NK-92 (cell line): ENCODE data around the gene MBD3L5.
"Not testable (repeated sequence)": the region's sequence is repeated elsewhere in the genome, so short reads cannot be mapped to it uniquely, and the experiment has no call there.

ENCODE experiments used
- DNase-seq: peaks from one replicate; lab custom pipeline; 2025; ENCODE audit not compliant: unreplicated experiment; lab: John Stamatoyannopoulos, UW

Gene MBD3L5

DNA sequence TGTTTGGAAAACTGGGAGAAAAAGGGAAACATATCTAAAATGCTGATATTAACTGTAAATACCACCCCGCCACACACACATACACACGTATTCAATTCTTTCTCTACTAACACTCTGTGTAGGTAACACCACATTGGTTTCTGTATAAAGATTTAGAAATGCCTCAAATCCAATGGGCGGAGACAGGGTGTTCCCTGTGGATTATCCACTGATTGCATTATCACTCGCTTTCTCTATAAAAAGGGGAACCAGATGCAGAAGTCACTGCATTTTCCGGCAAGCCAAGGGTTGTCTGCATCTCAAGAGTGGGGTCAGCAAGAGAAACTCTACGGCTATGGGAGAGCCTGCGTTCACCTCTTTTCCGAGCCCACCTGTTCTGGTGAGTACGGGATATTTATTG is at the start of gene MBD3L5:
Gene MBD3L5 (plus strand): TSS at position 301 of the 400 bp plus-strand sequence. CDS start 34 bp downstream, at position 335.
- not testable (repeated sequence) for DNase-seq

DNA sequence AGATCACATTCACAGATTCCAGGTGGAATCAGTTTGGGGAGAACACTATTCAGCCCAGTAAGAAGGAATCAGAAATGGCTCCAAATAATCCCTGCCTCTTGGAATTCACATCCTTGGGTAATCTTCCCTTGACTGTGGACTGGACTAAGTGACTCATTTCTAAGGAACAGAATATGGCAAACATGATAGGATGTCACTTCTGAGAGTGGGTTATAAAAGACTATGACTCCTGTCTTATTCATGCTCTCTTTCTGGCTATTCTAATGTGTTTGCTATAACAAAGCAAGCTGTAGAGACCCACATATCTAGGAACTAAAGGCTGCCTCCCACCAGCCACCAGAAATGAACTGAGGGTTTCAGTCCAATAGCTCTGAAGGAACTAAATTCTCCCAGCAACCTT is 46.9 kb upstream of the MBD3L5 start:
- DNase-seq = no peak

DNA sequence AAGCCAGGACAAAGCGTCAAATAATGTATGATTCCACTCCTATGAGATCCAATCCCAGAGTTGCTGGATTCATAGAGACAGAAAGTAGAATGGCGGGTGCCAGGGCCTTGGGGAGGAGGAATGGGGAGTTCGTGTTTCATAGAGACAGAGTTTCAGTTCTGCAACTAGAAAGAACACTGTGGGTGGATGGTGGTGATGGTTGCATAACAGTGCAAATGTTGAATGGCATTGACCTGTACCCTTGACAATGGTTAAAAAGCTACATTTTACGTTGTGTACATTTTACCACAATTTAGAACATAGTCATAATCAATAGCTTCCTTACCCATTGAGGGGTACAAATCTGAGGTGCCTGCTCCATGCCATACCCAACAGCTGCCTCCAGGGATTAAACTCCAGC is 42.5 kb upstream of the MBD3L5 start:
- DNase-seq = no peak

DNA sequence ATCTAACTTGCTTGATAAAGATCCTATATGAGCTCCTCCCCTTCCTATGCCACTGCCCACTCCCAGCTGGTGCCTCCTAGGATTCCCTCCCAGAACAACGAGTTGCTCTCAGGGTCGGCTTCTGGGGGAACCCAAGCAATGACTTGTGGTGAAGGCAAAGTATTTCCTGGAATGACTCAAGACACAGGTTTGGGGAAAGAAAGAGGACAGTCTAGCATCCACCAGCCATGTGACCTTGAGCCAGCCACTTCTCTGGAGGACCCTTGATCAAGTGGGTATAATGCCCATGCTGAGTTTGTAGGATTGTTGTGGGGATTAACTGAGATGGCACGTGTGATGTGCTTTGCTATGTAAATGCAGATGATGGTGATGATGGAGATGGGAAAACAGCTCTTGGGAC is 42.1 kb upstream of the MBD3L5 start:
- DNase-seq = no peak

DNA sequence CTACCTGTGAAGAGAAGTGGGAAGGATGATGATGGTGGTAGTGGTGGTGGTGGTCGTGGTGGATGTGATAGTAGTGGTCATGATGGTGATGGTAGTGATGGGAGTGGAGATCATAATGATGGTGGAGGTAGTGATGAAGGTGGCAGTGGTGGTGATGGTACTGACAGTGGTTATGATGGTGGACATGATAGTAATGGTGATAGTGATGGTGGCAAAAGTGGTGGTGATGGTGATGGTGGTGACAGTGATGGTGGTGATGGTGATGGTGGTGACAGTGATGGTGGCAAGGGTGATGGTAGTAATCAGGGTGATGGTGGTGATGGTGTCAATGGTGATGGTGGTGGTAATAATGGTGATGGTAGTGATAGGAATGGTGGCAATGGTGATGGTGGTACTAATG is 35.3 kb upstream of the MBD3L5 start:
- no peak for DNase-seq

DNA sequence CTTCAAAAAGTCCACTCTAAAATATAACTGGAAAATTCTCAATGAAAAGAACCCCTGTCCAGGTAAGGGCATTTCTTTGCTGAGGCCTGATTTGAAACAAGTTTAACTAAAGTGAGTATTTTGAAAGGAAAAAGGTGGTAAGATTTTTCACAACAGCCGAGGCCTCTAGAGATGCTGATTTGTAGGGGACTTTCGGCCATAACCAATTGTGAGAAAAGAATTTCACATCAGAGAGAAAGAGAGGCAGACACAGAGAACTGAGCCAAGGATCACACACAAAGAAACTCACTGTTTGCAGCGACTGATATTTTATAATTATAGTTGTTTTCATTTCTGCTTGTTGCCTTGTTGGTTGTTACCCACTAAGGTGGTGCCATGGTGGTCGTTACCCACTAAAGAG is 33.6 kb upstream of the MBD3L5 start:
- no peak for DNase-seq

DNA sequence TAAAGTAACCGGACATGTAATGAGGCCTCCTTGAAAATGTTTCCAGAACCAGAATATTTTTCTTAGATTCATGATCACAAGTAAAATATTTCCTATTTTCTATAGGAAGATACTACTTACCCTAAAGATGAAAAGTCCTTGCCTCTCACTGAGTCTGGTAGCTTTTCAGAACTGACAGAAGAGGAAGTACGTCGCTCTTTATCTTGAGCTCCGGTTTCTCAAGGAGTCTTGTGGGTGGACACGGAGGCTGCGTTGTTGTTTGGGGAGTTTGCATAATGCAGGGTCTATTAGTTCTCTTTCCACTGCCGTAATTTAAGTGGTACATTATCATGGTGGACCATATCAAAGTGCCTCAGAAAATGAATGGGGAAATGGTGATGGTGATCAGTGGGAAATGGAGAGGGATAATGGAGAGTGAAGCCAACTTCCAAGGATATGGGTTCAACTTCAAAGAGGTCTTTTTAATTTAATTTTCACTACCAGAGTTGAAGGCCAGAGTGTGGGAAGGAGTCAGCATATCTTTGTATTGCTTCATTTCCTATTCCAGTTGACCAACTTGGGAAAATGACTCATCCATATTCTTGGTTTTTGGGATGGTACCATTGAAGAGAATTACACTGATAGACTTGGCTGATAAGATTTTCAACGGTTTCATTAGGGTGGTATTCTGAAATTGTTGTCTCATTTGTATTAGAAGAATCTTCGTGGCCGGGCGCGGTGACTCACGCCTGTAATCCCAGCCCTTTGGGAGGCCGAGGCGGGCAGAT is 32.5 kb upstream of the MBD3L5 start:
- no peak for DNase-seq

DNA sequence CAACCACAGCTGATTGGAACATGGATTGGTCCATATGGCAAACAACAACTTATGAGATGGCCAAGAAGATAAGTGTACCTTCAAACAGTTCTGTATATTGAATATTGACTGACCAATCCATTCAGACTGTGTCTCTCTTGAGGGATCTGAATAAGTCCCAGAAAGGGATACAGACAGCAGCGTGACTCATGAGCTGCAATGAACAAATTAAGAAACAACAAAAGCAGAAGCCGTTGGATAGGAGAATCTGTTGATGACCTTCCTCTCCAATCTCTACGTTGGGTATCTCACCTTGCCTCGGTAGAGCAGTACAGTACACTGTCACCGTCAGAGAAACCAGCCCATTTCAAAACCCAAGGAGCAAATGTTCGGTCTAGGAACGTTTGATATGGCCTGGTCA is 30.4 kb upstream of the MBD3L5 start:
- DNase-seq = no peak

DNA sequence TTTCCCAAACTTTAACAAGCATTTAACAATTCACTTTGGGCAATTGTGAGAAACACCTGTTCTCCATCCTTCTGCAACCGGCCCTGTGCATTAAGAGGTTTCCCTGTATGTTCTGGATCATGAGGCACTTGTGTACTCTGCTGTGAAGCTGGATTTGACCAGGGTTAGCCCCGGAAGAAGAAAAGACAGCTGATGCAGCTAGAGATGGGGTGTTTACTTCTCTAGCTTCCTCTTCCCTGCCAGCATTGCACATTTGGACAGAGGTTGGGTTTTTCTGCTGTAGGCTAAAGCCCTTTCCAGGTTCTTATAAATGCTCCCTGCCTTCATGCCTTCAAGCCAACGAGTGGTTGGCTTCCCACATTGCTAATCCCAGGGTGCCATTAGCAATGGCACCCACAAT is 30.0 kb upstream of the MBD3L5 start:
- no peak for DNase-seq

DNA sequence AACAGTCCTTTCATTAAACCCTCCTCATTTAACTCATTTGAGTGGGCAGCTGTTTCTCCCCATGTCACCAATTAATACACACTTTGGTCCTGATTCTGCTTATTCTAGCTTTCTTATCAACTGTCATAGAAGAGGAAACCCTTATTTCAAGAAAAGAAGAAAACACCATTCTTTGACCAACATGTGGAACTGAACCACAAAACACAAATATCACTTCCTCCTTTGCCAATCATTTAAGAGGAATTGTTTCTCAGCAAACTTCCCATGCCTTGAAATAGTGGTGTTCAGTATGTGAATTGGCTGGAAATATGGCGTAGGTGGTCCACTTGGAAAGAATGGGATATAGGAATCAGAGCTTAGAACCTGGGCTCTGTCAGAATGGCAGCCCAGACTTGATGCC is 29.6 kb upstream of the MBD3L5 start:
- DNase-seq = no peak

DNA sequence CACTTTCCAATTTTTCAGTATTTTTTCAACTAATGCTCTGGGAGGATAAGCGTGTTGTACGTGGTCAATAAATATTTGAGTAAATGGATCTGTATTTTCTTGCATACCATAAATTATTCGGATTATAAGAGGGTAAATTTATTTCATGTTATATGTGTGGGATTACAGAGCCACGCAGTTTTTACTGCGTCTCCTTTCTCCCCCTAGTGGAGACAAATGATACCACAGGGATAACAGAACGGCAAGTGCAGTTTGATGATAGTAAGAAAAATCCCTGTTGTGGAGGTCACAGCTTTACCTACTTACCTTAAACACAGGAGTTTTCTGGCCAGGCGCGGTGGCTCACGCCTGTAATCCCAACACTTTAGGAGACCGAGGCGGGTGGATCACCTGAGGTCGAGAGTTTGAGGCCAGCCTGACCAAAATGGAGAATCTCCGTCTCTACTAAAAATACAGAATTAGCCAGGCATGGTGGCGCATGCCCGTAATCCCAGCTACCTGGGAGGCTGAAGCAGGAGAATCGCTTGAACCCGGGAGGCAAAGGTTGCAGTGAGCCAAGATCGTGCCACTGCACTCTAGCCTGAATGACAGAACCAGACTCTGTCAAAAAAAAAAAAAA is 26.0 kb upstream of the MBD3L5 start:
- DNase-seq = no peak

DNA sequence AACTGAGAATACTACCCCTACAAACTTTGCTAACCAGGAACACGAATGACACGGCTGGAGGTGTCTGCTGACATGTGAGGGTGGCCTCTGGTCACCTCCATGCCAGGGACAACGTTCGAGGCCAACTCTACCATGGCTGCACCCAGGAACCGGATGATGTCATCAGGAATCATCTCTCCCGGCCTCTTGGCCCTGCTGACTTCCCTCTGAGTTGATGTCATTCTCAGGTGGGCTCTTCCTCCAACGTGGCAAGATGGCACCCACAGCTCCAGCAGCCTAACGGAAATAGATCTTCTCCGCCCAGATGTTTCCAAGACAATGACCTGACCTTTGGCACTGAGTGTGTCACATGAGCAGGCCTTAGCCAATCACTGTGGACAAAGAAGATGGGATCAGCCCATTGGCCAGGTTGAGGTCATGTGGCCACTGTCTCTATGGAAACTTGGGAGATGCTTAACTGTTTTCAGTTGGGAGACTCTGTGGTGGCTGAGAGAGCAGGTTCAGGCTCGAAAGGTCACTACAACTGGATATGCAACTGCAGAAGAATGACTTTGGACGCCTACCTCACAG is 24.2 kb upstream of the MBD3L5 start:
- no peak for DNase-seq

DNA sequence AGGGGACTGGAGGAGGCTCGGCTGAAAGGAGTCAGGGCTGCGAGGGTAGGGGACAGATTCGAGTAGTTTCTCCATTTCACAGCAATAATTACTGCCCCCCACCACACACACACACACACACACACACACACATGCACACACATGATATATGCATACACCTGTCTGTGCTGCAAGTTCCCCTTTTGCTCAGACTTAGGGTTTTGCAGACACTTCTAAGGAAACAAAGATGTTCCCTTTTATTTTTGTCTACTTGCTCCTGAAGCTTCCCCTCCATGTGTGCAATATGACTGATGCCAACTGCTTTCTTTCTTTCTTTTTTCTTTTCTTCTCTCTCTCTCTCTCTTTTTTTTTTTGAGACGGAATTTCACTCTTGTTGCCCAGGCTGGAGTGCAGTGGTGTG is 22.5 kb upstream of the MBD3L5 start:
- DNase-seq = no peak

DNA sequence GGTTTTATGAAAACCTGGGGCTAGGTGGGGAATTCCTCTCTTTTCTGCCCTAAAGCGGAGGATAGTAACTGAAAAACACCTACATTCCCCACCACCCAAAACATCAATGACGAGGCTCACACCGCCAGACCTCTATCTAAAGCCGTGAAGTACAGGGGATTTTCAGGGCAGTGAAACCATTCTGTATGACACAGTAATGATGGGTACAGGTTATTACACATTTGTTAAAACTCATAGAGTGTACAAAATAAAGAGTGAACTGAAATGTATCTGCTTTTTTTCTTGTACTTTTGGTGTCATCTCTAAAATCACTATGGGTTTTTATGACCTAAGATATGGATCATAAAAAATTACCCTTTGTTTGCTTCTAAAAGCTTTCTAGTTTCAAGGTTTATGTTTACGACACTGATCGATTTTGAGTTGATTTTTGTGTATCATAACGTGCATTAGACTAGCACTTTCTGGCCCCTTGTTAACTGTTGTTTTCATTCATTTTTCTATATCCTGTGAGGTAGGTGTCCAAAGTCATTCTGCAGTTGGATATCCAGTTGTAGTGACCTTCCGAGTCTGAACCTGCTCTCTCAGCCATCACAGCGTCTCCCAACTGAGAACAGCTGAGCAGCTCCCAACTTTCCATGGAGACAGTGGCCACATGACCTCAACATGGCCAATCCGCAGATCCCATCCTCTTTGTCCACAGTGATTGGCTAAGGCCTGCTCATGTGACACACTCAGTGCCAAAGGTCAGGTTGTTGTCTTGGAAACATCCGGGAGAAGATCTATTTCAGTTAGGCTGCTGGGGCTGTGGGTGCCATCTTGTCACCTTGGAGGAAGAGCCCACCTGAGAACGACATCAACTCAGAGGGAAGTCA is 19.4 kb upstream of the MBD3L5 start:
- DNase-seq = no peak

DNA sequence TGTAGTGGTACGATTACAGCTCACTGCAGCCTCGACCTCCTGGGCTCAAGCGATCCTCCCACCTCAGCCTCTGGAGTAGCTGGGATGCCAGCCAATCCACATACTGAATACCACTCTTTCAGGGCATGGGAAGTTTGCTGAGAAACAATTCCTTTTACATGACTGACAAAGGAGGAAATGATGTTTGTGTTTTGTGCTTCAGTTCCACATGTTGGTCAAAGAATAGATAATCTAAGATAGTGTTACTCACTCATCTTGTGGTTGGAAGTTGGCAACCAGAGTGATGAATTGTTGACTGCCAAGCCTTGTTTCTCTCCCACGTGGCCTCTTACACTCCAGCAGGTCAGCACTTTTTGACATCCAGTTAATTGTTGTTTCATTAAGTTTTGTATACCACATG is 16.7 kb upstream of the MBD3L5 start:
- no peak for DNase-seq

DNA sequence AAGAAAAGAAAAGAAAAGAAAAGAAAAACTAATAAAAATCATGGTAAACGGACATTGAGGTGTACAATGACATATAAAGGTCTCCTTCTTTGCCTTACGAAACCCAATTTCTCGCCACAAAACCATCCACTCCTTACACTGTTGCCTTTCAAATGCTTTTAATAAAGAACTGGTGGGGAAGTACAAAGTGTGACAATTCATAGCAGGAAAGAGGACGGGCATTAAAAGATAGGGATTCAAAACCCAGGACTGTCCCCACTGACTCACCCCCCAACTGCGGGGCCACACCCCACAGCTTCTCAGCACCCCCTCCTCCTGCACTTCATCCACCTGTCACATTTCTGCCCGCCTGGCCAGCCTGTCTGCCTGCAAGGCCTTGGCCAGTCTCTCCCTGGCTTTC is 11.6 kb upstream of the MBD3L5 start:
- no peak for DNase-seq

DNA sequence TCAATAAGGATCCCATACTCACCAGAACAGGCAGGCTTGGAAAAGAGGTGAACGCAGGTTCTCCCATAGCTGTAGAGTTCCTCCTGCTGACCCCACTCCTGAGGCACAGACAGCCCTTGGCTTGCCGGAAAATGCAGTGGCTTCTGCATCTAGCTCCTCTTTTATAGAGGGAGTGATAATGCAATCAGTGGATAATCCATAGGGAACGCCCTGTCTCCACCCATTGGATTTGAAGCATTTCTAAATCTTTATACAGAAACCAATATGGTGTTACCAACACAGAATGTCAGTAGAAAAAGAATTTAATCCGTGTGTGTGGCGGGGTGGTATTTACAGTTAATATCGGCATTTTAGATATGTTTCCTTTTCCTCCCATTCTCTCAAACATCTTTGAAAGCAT is 9.0 kb upstream of the MBD3L5 start, which contains the start of gene MBD3L2B:
Gene MBD3L2B (minus strand): TSS at position 101 of the 400 bp plus-strand sequence. CDS start 34 bp downstream, at position 67.
- not testable (repeated sequence) for DNase-seq

DNA sequence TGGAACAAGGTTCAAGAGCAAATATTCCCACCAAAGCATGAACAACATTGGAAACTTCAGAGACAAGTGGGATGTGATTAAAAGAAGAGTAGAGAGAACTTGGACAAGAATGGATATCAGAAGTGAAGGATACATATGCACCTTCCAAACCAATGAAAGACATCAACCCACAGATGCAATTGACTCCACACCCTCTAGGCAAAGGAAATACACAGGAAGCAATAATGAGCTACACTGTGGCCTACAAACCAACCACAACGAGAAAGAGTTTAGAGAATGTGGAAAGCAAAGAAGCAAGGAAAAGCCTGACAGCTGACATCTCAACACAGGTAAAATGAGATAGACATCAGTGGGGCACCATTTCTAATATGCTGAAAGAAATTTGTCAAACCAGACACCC is 1.6 kb upstream of the MBD3L5 start:
- not testable (repeated sequence) for DNase-seq

DNA sequence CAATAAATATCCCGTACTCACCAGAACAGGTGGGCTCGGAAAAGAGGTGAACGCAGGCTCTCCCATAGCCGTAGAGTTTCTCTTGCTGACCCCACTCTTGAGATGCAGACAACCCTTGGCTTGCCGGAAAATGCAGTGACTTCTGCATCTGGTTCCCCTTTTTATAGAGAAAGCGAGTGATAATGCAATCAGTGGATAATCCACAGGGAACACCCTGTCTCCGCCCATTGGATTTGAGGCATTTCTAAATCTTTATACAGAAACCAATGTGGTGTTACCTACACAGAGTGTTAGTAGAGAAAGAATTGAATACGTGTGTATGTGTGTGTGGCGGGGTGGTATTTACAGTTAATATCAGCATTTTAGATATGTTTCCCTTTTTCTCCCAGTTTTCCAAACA is 9.7 kb downstream of the MBD3L5 start, which contains the start of gene MBD3L4:
Gene MBD3L4 (minus strand): TSS at position 101 of the 400 bp plus-strand sequence. CDS start 35 bp downstream, at position 66.
- DNase-seq = not testable (repeated sequence)

DNA sequence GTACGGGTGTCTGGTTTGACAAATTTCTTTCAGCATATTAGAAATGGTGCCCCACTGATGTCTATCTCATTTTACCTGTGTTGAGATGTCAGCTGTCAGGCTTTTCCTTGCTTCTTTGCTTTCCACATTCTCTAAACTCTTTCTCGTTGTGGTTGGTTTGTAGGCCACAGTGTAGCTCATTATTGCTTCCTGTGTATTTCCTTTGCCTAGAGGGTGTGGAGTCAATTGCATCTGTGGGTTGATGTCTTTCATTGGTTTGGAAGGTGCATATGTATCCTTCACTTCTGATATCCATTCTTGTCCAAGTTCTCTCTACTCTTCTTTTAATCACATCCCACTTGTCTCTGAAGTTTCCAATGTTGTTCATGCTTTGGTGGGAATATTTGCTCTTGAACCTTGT is 11.2 kb downstream of the MBD3L5 start:
- DNase-seq = not testable (repeated sequence)

DNA sequence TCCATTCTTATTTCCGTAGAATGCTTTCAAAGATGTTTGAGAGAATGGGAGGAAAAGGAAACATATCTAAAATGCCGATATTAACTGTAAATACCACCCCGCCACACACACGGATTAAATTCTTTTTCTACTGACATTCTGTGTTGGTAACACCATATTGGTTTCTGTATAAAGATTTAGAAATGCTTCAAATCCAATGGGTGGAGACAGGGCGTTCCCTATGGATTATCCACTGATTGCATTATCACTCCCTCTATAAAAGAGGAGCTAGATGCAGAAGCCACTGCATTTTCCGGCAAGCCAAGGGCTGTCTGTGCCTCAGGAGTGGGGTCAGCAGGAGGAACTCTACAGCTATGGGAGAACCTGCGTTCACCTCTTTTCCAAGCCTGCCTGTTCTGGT is 18.6 kb downstream of the MBD3L5 start, which contains the start of gene MBD3L2:
Gene MBD3L2 (plus strand): TSS at position 301 of the 400 bp plus-strand sequence. CDS start 53 bp downstream, at position 354.
- DNase-seq = not testable (repeated sequence)
